Stimulated activated CD8-positive, alpha-beta memory T cell treated with anti-CD3 and anti-CD28 coated beads, Interleukin-12 subunit alpha, Interleukin-12 subunit beta, amount 100 ng/mL, for 1 hour (primary cell): Measurements from ENCODE around the gene FGF12.

Source experiments
- DNase-seq: peaks from one replicate; pipeline ENCODE4 v3.0.0-alpha.2; 2020; ENCODE audit warnings: low read depth

The FGF12 gene

DNA sequence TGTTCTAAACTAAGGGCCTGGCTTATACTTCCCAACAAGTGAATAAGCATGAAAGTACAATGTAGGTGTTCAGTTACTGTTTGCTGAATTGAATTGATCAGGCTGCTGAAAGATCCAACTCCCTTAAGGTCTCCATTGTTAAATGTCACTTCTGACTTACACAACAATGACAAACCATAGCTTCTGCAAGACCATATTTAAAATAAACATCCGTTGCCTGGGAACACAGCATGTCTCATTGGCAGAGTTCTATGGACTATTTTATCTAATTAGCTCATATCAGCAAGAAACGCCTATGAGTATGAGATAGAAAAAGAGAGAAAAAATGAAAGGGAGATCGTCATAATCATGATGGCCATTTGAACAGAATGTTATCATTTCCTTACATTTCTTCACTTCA is 605.4 kb downstream of the FGF12 start:
- no peak for DNase-seq

DNA sequence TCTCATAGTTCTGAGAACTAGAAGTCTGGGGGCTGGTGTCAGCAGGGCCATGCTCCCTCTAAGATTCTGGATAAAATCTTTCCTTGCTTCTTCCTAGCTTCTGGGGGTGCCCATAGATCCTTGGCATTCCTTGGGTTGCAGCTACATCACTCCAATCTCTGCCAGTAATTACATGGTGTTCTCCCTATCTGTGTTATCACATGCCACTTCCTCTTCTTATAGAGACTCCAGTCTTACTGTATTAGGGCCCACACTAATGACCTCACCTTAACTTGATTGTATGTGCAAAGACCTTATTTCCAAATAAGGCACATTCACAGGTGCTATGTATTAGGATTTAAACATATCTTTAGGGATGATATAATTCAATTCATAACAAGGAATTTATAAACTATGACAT is 618.5 kb downstream of the FGF12 start:
- DNase-seq: no peak

DNA sequence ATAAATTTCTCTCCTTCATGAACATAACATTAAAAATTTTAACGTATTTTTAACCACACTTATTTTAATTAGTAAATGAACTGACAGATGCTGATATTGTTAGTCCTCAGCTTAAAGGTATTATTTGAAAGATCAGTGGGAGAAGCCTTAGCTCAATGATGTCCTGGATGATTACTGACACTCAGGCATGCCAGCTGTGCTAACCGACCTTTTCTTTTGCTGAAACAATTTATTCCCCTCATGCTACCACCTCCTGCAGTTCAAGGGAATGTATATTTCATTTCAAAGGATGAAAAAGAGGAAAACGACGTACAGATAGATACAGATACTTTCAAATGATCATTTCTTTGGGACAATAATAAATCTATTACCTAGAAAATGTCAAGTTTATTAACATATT is 620.8 kb downstream of the FGF12 start:
- no peak for DNase-seq

DNA sequence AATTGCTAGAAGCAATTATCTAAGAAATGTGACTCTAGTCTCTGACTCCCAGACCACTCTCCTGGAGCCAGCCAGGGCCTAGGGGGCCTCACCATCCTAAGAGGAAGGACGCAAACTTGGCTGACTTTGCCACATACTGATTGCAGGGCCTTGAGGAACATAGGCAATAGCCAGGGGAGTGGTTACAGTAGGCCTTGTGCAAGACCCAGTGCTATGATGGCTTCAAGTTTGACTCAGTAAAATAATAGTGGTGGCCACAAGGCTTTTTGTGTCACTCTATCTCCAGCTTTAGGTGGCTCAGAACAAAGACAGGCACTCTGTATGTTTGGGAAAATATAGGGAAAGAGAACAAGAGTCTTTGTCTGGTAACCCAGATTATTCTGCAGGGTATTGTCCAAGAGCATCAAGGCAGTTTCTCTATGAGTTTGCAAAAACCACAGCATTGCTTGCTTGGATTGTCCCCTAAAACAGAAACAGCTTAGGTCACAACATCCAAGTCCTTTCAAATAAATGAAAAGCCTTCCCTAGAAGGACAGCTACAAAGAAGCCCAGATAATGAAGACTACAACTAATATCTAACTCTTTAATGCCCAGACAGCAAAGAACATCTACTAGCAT is 634.8 kb downstream of the FGF12 start:
- no peak for DNase-seq

DNA sequence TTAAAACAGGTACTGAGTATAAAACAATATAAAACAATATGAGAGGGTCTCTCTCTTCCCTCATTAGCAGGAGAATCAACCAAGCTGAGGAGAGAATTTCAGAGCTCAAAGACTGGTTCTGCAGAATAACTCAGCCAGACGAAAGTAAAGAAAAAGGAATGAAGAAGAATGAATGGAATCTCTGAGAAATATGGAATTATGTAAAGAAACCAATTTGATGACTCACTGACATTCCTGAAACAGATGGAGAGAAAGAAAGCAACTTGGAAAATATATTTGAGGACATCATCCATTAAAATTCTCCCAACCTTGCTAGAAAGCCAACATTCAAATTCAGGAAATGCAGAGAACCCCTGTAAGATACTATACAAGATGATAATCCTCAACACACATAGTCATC is 635.5 kb downstream of the FGF12 start:
- DNase-seq: no peak

DNA sequence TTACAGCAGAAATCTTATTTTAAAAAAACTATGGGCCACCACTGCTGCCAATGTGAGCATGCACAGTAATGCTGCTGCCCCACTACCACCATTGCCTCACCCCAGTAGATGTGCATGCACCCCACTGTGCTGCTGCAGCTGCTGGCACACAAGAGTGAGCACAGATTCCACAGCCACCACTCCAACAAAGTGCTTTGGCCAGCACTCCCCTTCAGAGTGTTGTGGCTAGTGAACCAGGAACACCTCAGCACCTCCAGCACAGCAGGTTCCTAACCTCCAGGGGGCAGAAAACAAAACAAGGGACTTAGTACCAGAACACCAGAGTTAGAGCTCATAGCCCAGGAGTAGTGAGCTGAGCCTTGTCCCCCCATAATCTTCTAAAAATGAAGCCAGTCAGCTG is 636.8 kb downstream of the FGF12 start:
- DNase-seq: no peak
